Mesendoderm (in vitro differentiated cells): ENCODE results near the gene SERPINB11.
"Not testable (repeated sequence)": the region's sequence is repeated elsewhere in the genome, so short reads cannot be mapped to it uniquely, and the experiment has no call there.

Experiments used
- DNase-seq: peaks from one replicate; pipeline ENCODE4 v3.0.0; 2013
- H2AK5ac ChIP-seq: 2 replicates; pipeline ENCODE4 v1.6.1; 2013; ENCODE audit warnings: low read length, inconsistent platforms
- H2BK120ac ChIP-seq: 2 replicates; pipeline ENCODE4 v1.6.1; 2013; ENCODE audit warnings: low read depth, mild to moderate bottlenecking, low read length, moderate library complexity, mixed read lengths
- H2BK15ac ChIP-seq: replicated peaks from 2 replicates; pipeline ENCODE4 v1.6.1; 2013; ENCODE audit warnings: low read depth, mild to moderate bottlenecking, moderate library complexity
- H2BK5ac ChIP-seq: 2 replicates; pipeline ENCODE4 v1.6.1; 2013; ENCODE audit warnings: low read length, inconsistent platforms
- H3K18ac ChIP-seq: 2 replicates; pipeline ENCODE4 v1.6.1; 2013; ENCODE audit warnings: mild to moderate bottlenecking, low read length, mixed read lengths
- H3K23ac ChIP-seq: one replicate; pipeline ENCODE4 v1.6.1; 2013; ENCODE audit warnings: low read length
- H3K27ac ChIP-seq: 2 replicates; pipeline ENCODE4 v1.5.1; 2013; ENCODE audit warnings: low read depth, mild to moderate bottlenecking, inconsistent platforms, low read length, moderate library complexity
- H3K27me3 ChIP-seq: 2 replicates; pipeline ENCODE4 v1.6.1; 2013; ENCODE audit warnings: low read length, control low read depth, mild to moderate bottlenecking, inconsistent platforms; ENCODE audit not compliant: insufficient read depth, poor library complexity
- H3K36me3 ChIP-seq: 2 replicates; pipeline ENCODE4 v1.6.1; 2013; ENCODE audit warnings: low read length, inconsistent platforms; ENCODE audit not compliant: control insufficient read depth, insufficient read depth
- H3K4ac ChIP-seq: one replicate; pipeline ENCODE4 v1.6.1; 2013; ENCODE audit warnings: low read depth, mild to moderate bottlenecking, low read length, moderate library complexity
- H3K4me1 ChIP-seq: 2 replicates; pipeline ENCODE4 v1.6.1; 2013; ENCODE audit warnings: low read depth, low read length, inconsistent platforms; ENCODE audit not compliant: control insufficient read depth
- H3K4me2 ChIP-seq: 2 replicates; pipeline ENCODE4 v1.6.1; 2013; ENCODE audit warnings: low read length
- H3K4me3 ChIP-seq: 2 replicates; pipeline ENCODE4 v1.5.1; 2013; ENCODE audit warnings: mild to moderate bottlenecking, low read length
- H3K56ac ChIP-seq: one replicate; pipeline ENCODE4 v1.6.1; 2013; ENCODE audit warnings: low read length
- H3K79me1 ChIP-seq: 2 replicates; pipeline ENCODE4 v1.6.1; 2013; ENCODE audit warnings: low read length, inconsistent platforms
- H3K79me2 ChIP-seq: 2 replicates; pipeline ENCODE4 v1.6.1; 2013; ENCODE audit warnings: mild to moderate bottlenecking, low read length; ENCODE audit not compliant: control insufficient read depth, insufficient read depth
- H3K9ac ChIP-seq: 2 replicates; pipeline ENCODE4 v1.6.1; 2013; ENCODE audit warnings: low read length, inconsistent platforms
- H4K5ac ChIP-seq: one replicate; pipeline ENCODE4 v1.6.1; 2013; ENCODE audit warnings: low read length
- H4K8ac ChIP-seq: one replicate; pipeline ENCODE4 v1.6.1; 2013; ENCODE audit warnings: low read depth, mild to moderate bottlenecking, control low read depth, low read length, moderate library complexity
- WGBS: extraction: QIAGEN DNeasy Blood & Tissue Kit; methylation state at CpG from one replicate; pipeline ENCODE4 v1.1.7; 2013; ENCODE audit warnings: low lambda C conversion rate, missing lambda C conversion rate; ENCODE audit not compliant: insufficient coverage; ENCODE audit errors: extremely low coverage; 5-methylcytosine and 5-hydroxymethylcytosine counted together

The SERPINB11 gene

GRCh38 chr18:63757541-63757940, 54.8 kb downstream of the SERPINB11 start:
- H3K79me2 ChIP-seq = no peaks in the 10 kb centered on the region
- H2AK5ac ChIP-seq = no peak overlapping the region
- no peak overlapping the region for H3K27ac ChIP-seq
- no peak overlapping the region for H2BK15ac ChIP-seq
- no peak overlapping the region for H3K4ac ChIP-seq
- DNase-seq = no peak
- H2BK120ac ChIP-seq = no peak overlapping the region
- no peak overlapping the region for H4K8ac ChIP-seq
- H3K9ac ChIP-seq = no peak overlapping the region
- H3K79me1 ChIP-seq = no peaks in the 10 kb centered on the region
- H3K4me1 ChIP-seq = no peaks in the 10 kb centered on the region
- no peak overlapping the region for H3K18ac ChIP-seq
- no peak overlapping the region for H2BK5ac ChIP-seq
- no peak overlapping the region for H3K23ac ChIP-seq
- H3K56ac ChIP-seq = no peak overlapping the region
- no peak overlapping the region for H4K5ac ChIP-seq
- H3K4me3 ChIP-seq = no peak overlapping the region
- no peaks in the 10 kb centered on the region for H3K36me3 ChIP-seq
- H3K4me2 ChIP-seq = no peak overlapping the region
- peaks cover 2% of the 10 kb centered on the region for H3K27me3 ChIP-seq

GRCh38 chr18:63758615-63759240, 56.0 kb downstream of the SERPINB11 start:
- Histone ChIP-seq H3K56ac (no peak overlapping the region), H3K4me1 (no peaks in the 10 kb centered on the region), H2BK15ac (no peak overlapping the region), H3K23ac (no peak overlapping the region), H3K18ac (no peak overlapping the region), H2AK5ac (no peak overlapping the region), H3K36me3 (no peaks in the 10 kb centered on the region), H3K27me3 (peaks cover 2% of the 10 kb centered on the region), H4K8ac (no peak overlapping the region), H3K79me2 (no peaks in the 10 kb centered on the region), H3K9ac (no peak overlapping the region), H3K79me1 (no peaks in the 10 kb centered on the region), H3K27ac (no peak overlapping the region), H2BK120ac (no peak overlapping the region), H3K4ac (no peak overlapping the region), H3K4me3 (no peak overlapping the region), H3K4me2 (no peak overlapping the region), H2BK5ac (no peak overlapping the region), H4K5ac (no peak overlapping the region)
- DNase-seq = no peak
- no CpG with 5 or more reads among the region's 3 CpGs for WGBS

DNA sequence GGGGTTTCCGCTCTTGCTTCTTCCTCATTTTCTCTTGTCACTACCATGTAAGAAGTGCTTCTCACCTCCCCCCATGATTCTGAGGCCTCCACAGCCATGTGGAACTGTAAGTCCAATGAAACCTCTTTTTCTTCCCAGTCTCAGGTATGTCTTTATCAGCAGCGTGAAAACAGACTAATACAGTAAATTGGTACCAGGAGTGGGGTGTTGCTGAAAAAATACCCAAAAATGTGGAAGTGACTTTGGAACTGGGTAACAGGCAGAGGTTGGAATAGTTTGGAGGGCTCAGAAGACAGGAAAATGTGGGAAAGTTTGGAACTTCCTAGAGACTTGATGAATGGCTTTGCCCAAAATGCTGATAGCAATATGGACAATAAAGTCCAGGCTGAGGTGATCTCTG, 57.0 kb downstream of the SERPINB11 start:
- H3K4ac ChIP-seq, H3K23ac ChIP-seq, H2BK120ac ChIP-seq, H2AK5ac ChIP-seq, H2BK5ac ChIP-seq, H3K4me3 ChIP-seq, H3K18ac ChIP-seq, H3K79me1 ChIP-seq, H3K4me2 ChIP-seq, H3K56ac ChIP-seq, H4K8ac ChIP-seq, H2BK15ac ChIP-seq, H3K27ac ChIP-seq, H4K5ac ChIP-seq, H3K79me2 ChIP-seq, H3K27me3 ChIP-seq, H3K9ac ChIP-seq, DNase-seq, H3K4me1 ChIP-seq, H3K36me3 ChIP-seq: not testable (repeated sequence)
- no CpG with 5 or more reads among the region's 2 CpGs for WGBS

DNA sequence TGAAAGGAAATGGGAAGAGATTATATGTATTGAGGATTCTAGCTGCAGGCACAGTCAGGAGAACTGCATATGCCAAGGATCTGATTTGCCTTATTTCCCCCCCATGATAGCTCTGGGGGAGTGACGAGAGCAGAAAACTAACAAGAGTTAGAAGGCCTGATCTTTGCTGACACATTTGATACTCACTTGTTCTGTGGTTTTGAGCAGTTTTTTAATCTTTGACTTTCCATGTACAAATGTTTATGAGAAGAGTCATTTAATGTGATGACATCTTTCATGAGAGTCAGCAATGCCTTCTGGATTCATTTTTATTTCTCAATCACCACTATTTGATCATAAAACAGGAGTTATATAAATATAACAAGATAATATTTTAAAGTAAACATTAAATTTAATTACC, 59.8 kb downstream of the SERPINB11 start:
- no peaks in the 10 kb centered on the region for H3K36me3 ChIP-seq
- no CpG with 5 or more reads among the region's 1 CpG for WGBS
- no peak for DNase-seq

DNA sequence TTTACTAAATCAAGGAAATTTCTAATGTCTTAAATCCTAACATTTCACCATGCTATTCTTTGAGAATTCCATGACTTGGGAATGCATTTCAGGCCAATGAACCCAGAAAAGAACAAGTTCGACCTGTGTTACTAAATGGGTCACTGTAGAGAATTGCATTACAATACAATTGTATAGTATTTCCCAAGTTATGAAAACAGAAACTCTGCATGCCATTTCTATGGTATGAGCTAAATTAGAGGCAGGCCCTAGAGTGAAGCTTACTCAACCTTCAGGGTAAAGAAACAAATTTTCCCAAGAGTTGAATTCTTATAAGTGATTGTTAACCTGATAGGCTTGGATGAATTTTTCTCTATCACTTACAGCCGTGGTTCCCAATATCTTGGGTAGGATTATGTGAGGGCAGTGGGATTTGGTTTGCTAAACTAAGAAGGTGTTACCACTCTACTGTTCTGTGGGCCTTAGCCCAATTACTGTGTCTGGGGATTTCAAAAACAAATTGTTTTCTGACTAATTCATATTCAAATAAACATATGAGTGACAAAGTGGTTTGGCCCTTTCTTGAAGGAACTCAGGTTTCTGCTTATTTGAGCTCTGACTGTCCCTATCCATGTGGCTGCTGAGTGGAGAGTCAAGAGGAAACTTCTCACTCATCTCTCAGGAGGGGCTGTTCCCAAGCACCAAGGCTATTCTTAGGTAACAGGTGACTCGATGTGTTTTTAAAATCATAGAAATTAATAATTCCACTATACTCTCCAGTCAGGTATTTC, 61.3 kb downstream of the SERPINB11 start:
- no CpG with 5 or more reads among the region's 3 CpGs for WGBS
- no peak overlapping the region for H3K56ac ChIP-seq
- no peaks in the 10 kb centered on the region for H3K79me2 ChIP-seq
- H2AK5ac ChIP-seq = no peak overlapping the region
- H4K8ac ChIP-seq = no peak overlapping the region
- H3K4ac ChIP-seq = no peak overlapping the region
- H3K23ac ChIP-seq = no peak overlapping the region
- H3K79me1 ChIP-seq = no peaks in the 10 kb centered on the region
- H2BK15ac ChIP-seq = no peak overlapping the region
- no peak overlapping the region for H3K9ac ChIP-seq
- H2BK120ac ChIP-seq = no peak overlapping the region
- H3K27me3 ChIP-seq = no peaks in the 10 kb centered on the region
- no peak overlapping the region for H3K18ac ChIP-seq
- H4K5ac ChIP-seq = no peak overlapping the region
- no peak overlapping the region for H3K27ac ChIP-seq
- no peaks in the 10 kb centered on the region for H3K4me1 ChIP-seq
- H2BK5ac ChIP-seq = no peak overlapping the region
- no peak for DNase-seq
- no peaks in the 10 kb centered on the region for H3K36me3 ChIP-seq
- no peak overlapping the region for H3K4me2 ChIP-seq
- H3K4me3 ChIP-seq = no peak overlapping the region

More for the DNA sequence above, 59.8 kb downstream of the SERPINB11 start:
- no peak overlapping the region for H4K5ac ChIP-seq
- no peak overlapping the region for H3K4me2 ChIP-seq
- H3K27ac ChIP-seq = no peak overlapping the region
- H3K79me2 ChIP-seq = no peaks in the 10 kb centered on the region
- H3K4me1 ChIP-seq = no peaks in the 10 kb centered on the region
- no peak overlapping the region for H3K56ac ChIP-seq
- no peaks in the 10 kb centered on the region for H3K79me1 ChIP-seq
- no peak overlapping the region for H2BK120ac ChIP-seq
- no peak overlapping the region for H3K4ac ChIP-seq
- no peak overlapping the region for H3K18ac ChIP-seq
- H3K4me3 ChIP-seq = no peak overlapping the region
- H2BK5ac ChIP-seq = no peak overlapping the region
- no peak overlapping the region for H2AK5ac ChIP-seq
- H3K23ac ChIP-seq = no peak overlapping the region
- no peak overlapping the region for H3K9ac ChIP-seq
- H2BK15ac ChIP-seq = no peak overlapping the region
- no peaks in the 10 kb centered on the region for H3K27me3 ChIP-seq
- no peak overlapping the region for H4K8ac ChIP-seq

DNA sequence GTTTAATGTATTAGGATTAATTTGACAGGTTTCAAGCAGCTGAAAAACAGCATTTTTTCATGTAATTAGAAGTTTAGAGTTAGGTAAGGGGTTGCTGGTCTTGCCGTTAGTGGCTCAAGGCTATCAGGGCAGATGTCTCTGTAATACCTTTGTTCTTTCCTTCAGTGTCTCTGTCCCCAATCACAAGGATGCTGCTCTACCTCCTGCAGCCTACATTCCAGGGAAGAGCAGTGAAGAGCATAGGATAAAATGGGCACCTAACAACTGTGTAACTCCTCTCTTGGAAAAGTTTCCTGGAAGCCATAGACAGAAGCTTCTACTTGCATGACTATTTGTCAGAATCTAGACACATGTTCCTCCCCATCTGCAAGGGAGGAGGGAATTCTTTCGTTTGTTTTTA, 63.1 kb downstream of the SERPINB11 start:
- no peaks in the 10 kb centered on the region for H3K4me1 ChIP-seq
- no peak overlapping the region for H4K5ac ChIP-seq
- no peaks in the 10 kb centered on the region for H3K36me3 ChIP-seq
- H3K79me2 ChIP-seq = no peaks in the 10 kb centered on the region
- no peaks in the 10 kb centered on the region for H3K79me1 ChIP-seq
- no peak overlapping the region for H3K27ac ChIP-seq
- H2BK120ac ChIP-seq = no peak overlapping the region
- H3K23ac ChIP-seq = no peak overlapping the region
- no peak for DNase-seq
- H4K8ac ChIP-seq = no peak overlapping the region
- WGBS = no CpG with 5 or more reads among the region's 2 CpGs
- no peaks in the 10 kb centered on the region for H3K27me3 ChIP-seq
- H3K9ac ChIP-seq = no peak overlapping the region
- H2AK5ac ChIP-seq = no peak overlapping the region
- no peak overlapping the region for H3K4me2 ChIP-seq
- no peak overlapping the region for H2BK5ac ChIP-seq
- no peak overlapping the region for H2BK15ac ChIP-seq
- H3K4me3 ChIP-seq = no peak overlapping the region
- no peak overlapping the region for H3K18ac ChIP-seq
- no peak overlapping the region for H3K4ac ChIP-seq
- H3K56ac ChIP-seq = no peak overlapping the region
